Measurements from ENCODE around the gene IFNGR2. TPM values are rescaled to one million over a fixed set of nuclear protein-coding genes. Genes with fewer than 3 reads are reported as not detected.

IFNGR2 gene
- total RNA-seq, 3 donors from 2014 or later: 8.7 to 12.8 (median 10.5) TPM

GRCh38 chr21:33386222-33386784 lies 16.9 kb upstream of the IFNGR2 start:
- no peak for DNase-seq
- ATAC-seq: no peak
- Mint-ChIP-seq H3K27me3 (ENCODE audit: low read depth) (peaks cover 9% of the 10 kb centered on the region), H3K9me3 (no peaks in the 10 kb centered on the region), H3K4me1 (ENCODE audit: low read depth) (peaks cover 46% of the 10 kb centered on the region), H3K36me3 (ENCODE audit: insufficient read depth) (no peaks in the 10 kb centered on the region), H3K4me3 (no peak overlapping the region)

- Mint-ChIP-seq H3K4me1 (ENCODE audit: low read depth) (peaks cover 37% of the 10 kb centered on the region), H3K9me3 (no peaks in the 10 kb centered on the region), H3K4me3 (no peak overlapping the region), H3K27me3 (ENCODE audit: low read depth) (peaks cover 12% of the 10 kb centered on the region), H3K36me3 (ENCODE audit: insufficient read depth) (no peaks in the 10 kb centered on the region)
- DNase-seq (no peak), ATAC-seq (no peak)
These were observed 15.9 kb upstream of the IFNGR2 start for GRCh38 chr21:33387294-33387693.

- Mint-ChIP-seq H3K36me3 (ENCODE audit: insufficient read depth) (no peaks in the 10 kb centered on the region), H3K9me3 (no peaks in the 10 kb centered on the region), H3K4me1 (ENCODE audit: low read depth) (peaks cover 28% of the 10 kb centered on the region), H3K27me3 (ENCODE audit: low read depth) (peaks cover 13% of the 10 kb centered on the region), H3K4me3 (no peak overlapping the region)
- DNase-seq (no peak), ATAC-seq (no peak)
These were observed 15.0 kb upstream of the IFNGR2 start for GRCh38 chr21:33388188-33388587.

GRCh38 chr21:33390479-33390878 lies 12.7 kb upstream of the IFNGR2 start:
- Mint-ChIP-seq H3K4me1 (ENCODE audit: low read depth) (peaks cover 7% of the 10 kb centered on the region), H3K9me3 (no peaks in the 10 kb centered on the region), H3K36me3 (ENCODE audit: insufficient read depth) (no peaks in the 10 kb centered on the region), H3K27me3 (ENCODE audit: low read depth) (peaks cover 13% of the 10 kb centered on the region), H3K4me3 (no peak overlapping the region)
- DNase-seq: no peak
- ATAC-seq: no peak

- DNase-seq: no peak
- Mint-ChIP-seq H3K36me3 (ENCODE audit: insufficient read depth) (no peaks in the 10 kb centered on the region), H3K27me3 (ENCODE audit: low read depth) (peaks cover 13% of the 10 kb centered on the region), H3K4me1 (ENCODE audit: low read depth) (peaks cover 5% of the 10 kb centered on the region), H3K9me3 (no peaks in the 10 kb centered on the region), H3K4me3 (no peak overlapping the region)
- no peak for ATAC-seq
These were observed 11.6 kb upstream of the IFNGR2 start for GRCh38 chr21:33391656-33392055.

- Mint-ChIP-seq H3K4me1 (ENCODE audit: low read depth) (peaks cover 5% of the 10 kb centered on the region), H3K36me3 (ENCODE audit: insufficient read depth) (no peaks in the 10 kb centered on the region), H3K9me3 (no peaks in the 10 kb centered on the region), H3K4me3 (no peak overlapping the region), H3K27me3 (ENCODE audit: low read depth) (peaks cover 13% of the 10 kb centered on the region)
- no peak for ATAC-seq
- DNase-seq: no peak
These were observed 10.8 kb upstream of the IFNGR2 start for GRCh38 chr21:33392284-33392985.

GRCh38 chr21:33393348-33393747 lies 9.9 kb upstream of the IFNGR2 start:
- H3K4me1 Mint-ChIP-seq (ENCODE audit: low read depth): peaks cover 2% of the 10 kb centered on the region
- ATAC-seq (no peak), DNase-seq (no peak)
- no peak overlapping the region for H3K4me3 Mint-ChIP-seq
- no peaks in the 10 kb centered on the region for H3K36me3 Mint-ChIP-seq (ENCODE audit: insufficient read depth)
- H3K27me3 Mint-ChIP-seq (ENCODE audit: low read depth): peaks cover 13% of the 10 kb centered on the region
- no peaks in the 10 kb centered on the region for H3K9me3 Mint-ChIP-seq

- Mint-ChIP-seq H3K4me3 (no peak overlapping the region), H3K4me1 (ENCODE audit: low read depth) (peaks cover 2% of the 10 kb centered on the region), H3K27me3 (ENCODE audit: low read depth) (peaks cover 11% of the 10 kb centered on the region), H3K9me3 (no peaks in the 10 kb centered on the region), H3K36me3 (ENCODE audit: insufficient read depth) (no peaks in the 10 kb centered on the region)
- DNase-seq (no peak), ATAC-seq (peak in 1 of 2 donors; percentile 24)
These were observed 9.0 kb upstream of the IFNGR2 start for GRCh38 chr21:33394260-33394659.

GRCh38 chr21:33395891-33396331 lies 7.3 kb upstream of the IFNGR2 start:
- peaks cover 6% of the 10 kb centered on the region for H3K27me3 Mint-ChIP-seq (ENCODE audit: low read depth)
- no peak for DNase-seq

GRCh38 chr21:33396436-33396835 lies 6.8 kb upstream of the IFNGR2 start:
- Mint-ChIP-seq H3K36me3 (ENCODE audit: insufficient read depth) (no peaks in the 10 kb centered on the region), H3K9me3 (no peaks in the 10 kb centered on the region), H3K4me3 (no peak overlapping the region), H3K27me3 (ENCODE audit: low read depth) (peaks cover 6% of the 10 kb centered on the region), H3K4me1 (ENCODE audit: low read depth) (peaks cover 8% of the 10 kb centered on the region)
- ATAC-seq (no peak), DNase-seq (no peak)

More at GRCh38 chr21:33395891-33396331, 7.3 kb upstream of the IFNGR2 start:
- no peak overlapping the region for H3K4me3 Mint-ChIP-seq
- H3K36me3 Mint-ChIP-seq (ENCODE audit: insufficient read depth): no peaks in the 10 kb centered on the region
- H3K4me1 Mint-ChIP-seq (ENCODE audit: low read depth): peaks cover 7% of the 10 kb centered on the region
- ATAC-seq: peak in 1 of 2 donors; percentile 38
- H3K9me3 Mint-ChIP-seq: no peaks in the 10 kb centered on the region

GRCh38 chr21:33396951-33397350 lies 6.3 kb upstream of the IFNGR2 start:
- DNase-seq (no peak), ATAC-seq (no peak)
- H3K27me3 Mint-ChIP-seq (ENCODE audit: low read depth): peaks cover 9% of the 10 kb centered on the region
- H3K9me3 Mint-ChIP-seq: no peaks in the 10 kb centered on the region
- H3K36me3 Mint-ChIP-seq (ENCODE audit: insufficient read depth): no peaks in the 10 kb centered on the region
- no peak overlapping the region for H3K4me3 Mint-ChIP-seq
- peaks cover 8% of the 10 kb centered on the region for H3K4me1 Mint-ChIP-seq (ENCODE audit: low read depth)

GRCh38 chr21:33397717-33398116 lies 5.5 kb upstream of the IFNGR2 start:
- DNase-seq (no peak), ATAC-seq (no peak)
- no peaks in the 10 kb centered on the region for H3K36me3 Mint-ChIP-seq (ENCODE audit: insufficient read depth)
- peaks cover 5% of the 10 kb centered on the region for H3K27me3 Mint-ChIP-seq (ENCODE audit: low read depth)
- H3K4me3 Mint-ChIP-seq: no peak overlapping the region
- no peaks in the 10 kb centered on the region for H3K9me3 Mint-ChIP-seq
- peaks cover 12% of the 10 kb centered on the region for H3K4me1 Mint-ChIP-seq (ENCODE audit: low read depth)

GRCh38 chr21:33398361-33398760 lies 4.9 kb upstream of the IFNGR2 start:
- Mint-ChIP-seq H3K27me3 (ENCODE audit: low read depth) (peaks cover 5% of the 10 kb centered on the region), H3K9me3 (no peaks in the 10 kb centered on the region), H3K4me1 (ENCODE audit: low read depth) (peaks cover 12% of the 10 kb centered on the region), H3K36me3 (ENCODE audit: insufficient read depth) (no peaks in the 10 kb centered on the region), H3K4me3 (no peak overlapping the region)
- ATAC-seq: no peak
- DNase-seq: no peak

- peaks cover 9% of the 10 kb centered on the region for H3K27me3 Mint-ChIP-seq (ENCODE audit: low read depth)
- DNase-seq: no peak
- ATAC-seq: no peak
These were observed 1.6 kb upstream of the IFNGR2 start for GRCh38 chr21:33401630-33401992.

More at GRCh38 chr21:33401630-33401992, 1.6 kb upstream of the IFNGR2 start:
- Mint-ChIP-seq H3K4me3 (no peak overlapping the region), H3K36me3 (ENCODE audit: insufficient read depth) (peaks cover 5% of the 10 kb centered on the region), H3K9me3 (no peaks in the 10 kb centered on the region), H3K4me1 (ENCODE audit: low read depth) (peaks cover 37% of the 10 kb centered on the region)

Measured in activated T-cell treated with anti-CD3 and anti-CD28 coated beads, Interleukin-2, amount 50 U/mL, for 4 hours (primary cell).